Measurements from ENCODE around the gene FBXL7. TPM values are rescaled to one million over a fixed set of nuclear protein-coding genes. Genes with fewer than 3 reads are reported as not detected.

The FBXL7 gene
- total and polyA plus RNA-seq, 9 of the 15 experiments (the other 6 are each of a cell fraction or from before 2014, with no cell fraction given) = 0.04 to 0.08 TPM; not detected in 7

- intact Hi-C loops (cut with micrococcal nuclease) = no loop called here
- TF ChIP-seq PTRF (tag; IDR thresholded peaks at IDR 0.05) (no peak), HNRNPH1 (optimal IDR thresholded peaks at IDR 0.05; ENCODE audit: low read depth, low read length) (no peak), MIER1 (IDR thresholded peaks at IDR 0.05; ENCODE audit: low read depth) (no peak), CREBBP (IDR thresholded peaks at IDR 0.05; ENCODE audit: low read depth, low read length) (no peak), ZNF3 (CRISPR knock-in tag; IDR thresholded peaks at IDR 0.05) (no peak), ZNF407 (IDR thresholded peaks at IDR 0.05; ENCODE audit: low read depth) (no peak)
- CTCF ChIA-PET (ENCODE audit: low intra/inter-chr PET ratio) = no interaction called here
- 0% methylated on average over 2 of the region's 2 CpGs for WGBS (ENCODE audit: insufficient coverage, low coverage, missing lambda C conversion rate)
- DNase-seq (ENCODE audit: extremely low read depth in 1 of 4, low spot score in 3 of 4) (no peak), ATAC-seq (no peak), FAIRE-seq (no peak)
- Histone ChIP-seq H4K20me1 (replicated peaks; ENCODE audit: control insufficient read depth, insufficient read depth, low read length) (no peaks in the 10 kb centered on the region), H3K27me3 (ENCODE audit: control insufficient read depth in 2 of 2, insufficient read depth in 2 of 2, low read length in 2 of 2) (no peaks in the 10 kb centered on the region), H3K9me3 (replicated peaks; ENCODE audit: control insufficient read depth, insufficient read depth, low read depth, low read length) (no peaks in the 10 kb centered on the region), H2AFZ (ENCODE audit: low read depth, low read length) (no peak overlapping the region), H3K4me2 (ENCODE audit: insufficient read depth, low read length) (no peak overlapping the region), H3K4me1 (replicated peaks in 1 of 2; ENCODE audit: control insufficient read depth in 2 of 2, insufficient read depth in 2 of 2, low read length in 2 of 2) (no peaks in the 10 kb centered on the region), H3K9ac (ENCODE audit: insufficient read depth in 1 of 2, low read depth in 2 of 2, low read length in 2 of 2) (no peak overlapping the region), H3K4me3 (no peak overlapping the region), H3K36me3 (ENCODE audit: control insufficient read depth, insufficient read depth, low read length) (no peaks in the 10 kb centered on the region), H3K27ac (ENCODE audit: extremely low read depth, low read depth, low read length) (no peak overlapping the region), H3K79me2 (ENCODE audit: control insufficient read depth, insufficient read depth, low read length) (no peaks in the 10 kb centered on the region), H3K9me1 (ENCODE audit: control insufficient read depth, insufficient read depth, low read length) (no peaks in the 10 kb centered on the region)
- no TSS peak for BruUV-seq (replicated peaks)
- in situ Hi-C loops (cut with MboI) = no loop called here
- POLR2A ChIA-PET = no interaction called here
Measured at GRCh38 chr5:15904899-15905830, 405.2 kb downstream of the FBXL7 start.

Data from K562 (cell line).